Medulla oblongata (tissue), 1 donor: ENCODE data around the gene C3orf38.
"Not testable (repeated sequence)": the region's sequence is repeated elsewhere in the genome, so short reads cannot be mapped to it uniquely, and the experiment has no call there.

Experiments used
- DNase-seq: peaks from one replicate; pipeline ENCODE4 v3.0.0-alpha.2; 2015; ENCODE audit errors: extremely low spot score

C3orf38 gene

DNA sequence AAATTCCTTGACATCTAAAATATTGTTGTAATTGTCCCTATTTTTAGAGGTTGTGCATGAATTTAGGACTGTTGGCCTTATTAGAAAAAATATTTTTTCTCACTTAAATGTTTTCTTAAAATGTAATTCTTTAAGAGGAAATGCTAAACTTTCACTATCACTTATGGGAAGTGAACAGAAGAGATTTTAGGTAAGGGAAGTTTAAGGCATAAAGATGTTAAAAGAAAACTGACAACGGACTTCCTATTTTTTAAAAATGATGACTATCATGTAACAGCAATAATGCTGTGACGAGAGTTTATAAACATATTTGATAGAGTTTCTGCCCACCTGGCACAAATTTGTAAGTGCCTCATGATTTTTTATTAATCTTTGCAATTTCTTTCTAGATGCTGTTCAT lies 3.1 kb downstream of the C3orf38 start:
- no peak for DNase-seq

DNA sequence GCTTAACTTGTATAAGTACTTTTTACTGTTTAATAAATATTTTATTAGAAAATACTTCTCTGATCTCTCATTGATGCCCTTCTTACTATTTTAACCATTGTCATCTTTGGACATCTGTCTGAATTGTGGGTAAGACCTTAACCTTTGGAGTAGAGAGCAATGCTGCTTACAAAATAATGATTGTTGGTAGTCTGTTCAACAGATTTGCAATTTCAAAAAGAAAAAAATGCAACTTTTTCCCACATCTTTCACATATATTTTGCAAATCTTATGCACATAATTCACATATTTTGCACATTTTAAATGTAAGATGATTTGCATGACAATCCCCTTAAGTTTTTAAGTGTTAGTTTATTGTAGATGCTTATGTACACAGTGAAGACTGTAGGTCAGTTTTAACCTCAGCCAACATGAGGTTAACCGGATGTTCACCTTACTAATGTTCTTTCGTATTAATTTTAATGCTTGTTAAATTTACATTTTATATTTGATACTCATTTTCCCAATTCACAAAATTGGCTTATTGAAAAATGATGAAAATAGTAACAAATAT lies 16.7 kb downstream of the C3orf38 start:
- no peak for DNase-seq

DNA sequence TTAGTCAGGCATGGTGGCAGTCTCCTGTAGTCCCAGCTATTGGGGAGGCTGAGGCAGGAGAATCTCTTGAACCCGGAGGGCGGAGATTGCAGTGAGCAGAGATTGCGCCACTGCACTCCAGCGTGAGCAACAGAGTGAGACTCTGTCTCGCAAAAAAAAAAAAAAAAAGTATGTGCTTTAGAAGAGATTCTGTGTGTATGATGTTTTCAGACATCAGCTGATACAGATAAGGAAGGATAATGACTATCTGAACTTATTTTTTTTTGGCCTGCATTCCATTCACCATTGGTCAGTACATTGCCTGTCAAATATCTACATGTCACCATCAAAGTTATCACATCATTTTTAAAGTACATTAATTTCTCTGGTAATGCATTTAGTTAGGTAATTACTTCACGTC lies 17.4 kb downstream of the C3orf38 start:
- DNase-seq = no peak

DNA sequence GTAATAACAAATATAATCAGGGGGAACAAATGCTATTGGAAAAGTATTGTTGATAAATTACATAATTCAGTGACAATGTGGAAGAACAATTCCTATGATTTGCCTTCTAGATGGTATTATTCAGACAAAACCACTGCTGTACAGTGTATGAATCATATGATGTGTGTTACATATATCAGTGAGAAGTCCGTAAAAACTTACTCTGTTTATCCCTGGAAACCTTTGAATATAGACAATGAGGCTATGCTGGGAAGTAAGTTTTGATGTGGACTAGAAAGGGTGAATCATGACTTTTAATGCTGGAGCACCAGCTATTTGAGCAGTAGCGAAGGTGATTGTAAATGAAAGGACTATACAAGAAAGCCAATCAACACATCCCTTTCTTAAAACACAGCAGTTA lies 17.9 kb downstream of the C3orf38 start:
- no peak for DNase-seq

DNA sequence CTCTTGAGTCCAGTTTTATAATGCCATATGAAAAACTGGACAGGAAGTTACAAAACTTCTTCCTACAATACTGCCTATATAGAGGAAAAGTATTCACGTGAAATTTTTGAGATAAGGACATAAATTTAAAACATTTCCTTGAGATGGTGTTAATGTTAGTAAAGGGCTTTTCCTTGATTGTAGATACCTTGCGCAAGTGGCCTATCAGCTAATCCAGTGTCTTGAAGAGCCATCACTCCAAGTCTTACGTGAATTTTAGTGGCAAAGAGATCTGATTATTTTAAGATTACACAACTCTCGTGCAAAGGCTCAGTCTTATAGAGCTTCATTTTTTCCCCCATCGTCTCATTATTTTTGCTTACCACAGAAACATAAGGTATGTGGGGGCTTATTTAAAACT lies 18.4 kb downstream of the C3orf38 start:
- no peak for DNase-seq

DNA sequence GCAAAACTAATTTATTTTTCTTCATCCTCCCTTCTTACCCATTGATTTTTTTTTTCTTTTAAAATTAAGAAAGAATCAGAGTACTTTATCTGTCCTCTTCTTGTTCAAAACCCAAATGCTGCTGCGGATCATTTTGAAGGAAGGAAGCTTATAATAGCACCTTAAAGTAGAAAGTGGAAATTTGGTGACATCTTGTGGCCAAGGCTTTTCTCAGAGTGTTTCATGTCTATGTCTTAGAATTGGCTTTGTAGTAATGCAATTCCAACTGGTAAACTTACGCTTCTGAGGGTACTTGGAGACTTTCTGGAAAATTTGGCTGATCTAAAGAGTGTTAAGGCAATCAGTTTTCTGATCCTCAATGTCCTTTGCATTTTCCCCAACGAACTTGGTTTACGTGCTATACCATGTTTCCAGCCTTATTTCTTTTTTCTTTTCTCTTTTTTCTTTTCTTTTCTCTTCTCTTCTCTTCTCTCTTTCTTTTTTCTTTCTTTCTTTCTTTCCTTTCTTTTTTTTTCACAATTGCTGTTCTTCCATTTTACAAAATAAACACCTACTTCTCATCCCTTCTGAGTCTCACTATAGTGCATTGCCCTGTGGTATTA lies 30.7 kb downstream of the C3orf38 start:
- peak; percentile 49 for DNase-seq

DNA sequence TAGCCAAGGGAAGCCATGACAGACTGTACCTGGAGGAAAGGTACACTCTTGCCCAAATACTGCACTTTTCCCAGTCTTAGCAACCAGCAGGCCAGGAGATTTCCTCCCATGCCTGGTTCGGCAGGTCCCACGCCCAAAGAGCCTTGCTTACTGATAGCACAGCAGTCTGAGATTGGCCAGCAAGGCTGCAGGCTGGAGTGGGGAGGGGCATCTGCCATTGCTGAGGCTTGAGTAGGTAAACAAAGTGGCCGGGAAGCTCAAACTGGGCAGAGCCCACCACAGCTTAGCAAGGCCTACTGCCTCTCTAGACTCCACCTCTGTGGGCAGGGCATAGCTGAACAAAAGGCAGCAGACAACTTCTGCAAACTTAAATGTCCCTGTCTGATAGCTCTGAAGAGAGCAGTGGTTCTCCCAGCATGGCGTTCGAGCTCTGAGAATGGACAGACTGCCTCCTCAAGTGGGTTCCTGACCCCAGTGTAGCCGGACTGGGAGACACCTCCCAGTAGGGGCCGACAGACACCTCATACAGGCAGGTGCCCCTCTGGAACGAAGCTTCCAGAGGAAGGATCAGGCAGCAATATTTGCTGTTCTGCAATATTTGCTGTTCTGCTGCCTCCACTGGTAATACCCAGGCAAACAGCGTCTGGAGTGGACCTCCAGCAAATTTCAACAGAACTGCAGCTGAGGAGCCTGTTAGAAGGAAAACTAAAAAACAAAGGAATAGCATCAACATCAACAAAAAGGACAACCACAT lies 32.6 kb downstream of the C3orf38 start:
- DNase-seq = not testable (repeated sequence)

DNA sequence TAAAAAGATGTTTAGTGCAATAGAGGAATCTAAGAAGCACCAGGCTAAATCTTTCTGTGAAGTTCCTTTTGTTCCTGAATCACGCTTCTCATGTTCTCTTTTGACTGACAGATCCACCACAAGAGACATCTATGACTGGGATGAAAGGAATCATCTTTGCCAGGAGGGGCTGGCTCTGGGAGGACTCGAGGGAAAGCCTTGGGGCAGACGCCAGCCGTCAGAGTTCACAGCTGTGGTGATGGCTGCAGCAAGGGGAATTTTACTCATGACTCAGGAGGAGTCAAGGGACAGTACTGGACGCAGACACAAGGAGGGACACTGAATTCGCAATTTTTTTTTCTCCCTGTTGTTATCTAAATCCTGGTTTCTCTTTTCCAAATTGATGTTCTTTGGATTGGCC lies 38.7 kb downstream of the C3orf38 start:
- DNase-seq = peak; percentile 57

DNA sequence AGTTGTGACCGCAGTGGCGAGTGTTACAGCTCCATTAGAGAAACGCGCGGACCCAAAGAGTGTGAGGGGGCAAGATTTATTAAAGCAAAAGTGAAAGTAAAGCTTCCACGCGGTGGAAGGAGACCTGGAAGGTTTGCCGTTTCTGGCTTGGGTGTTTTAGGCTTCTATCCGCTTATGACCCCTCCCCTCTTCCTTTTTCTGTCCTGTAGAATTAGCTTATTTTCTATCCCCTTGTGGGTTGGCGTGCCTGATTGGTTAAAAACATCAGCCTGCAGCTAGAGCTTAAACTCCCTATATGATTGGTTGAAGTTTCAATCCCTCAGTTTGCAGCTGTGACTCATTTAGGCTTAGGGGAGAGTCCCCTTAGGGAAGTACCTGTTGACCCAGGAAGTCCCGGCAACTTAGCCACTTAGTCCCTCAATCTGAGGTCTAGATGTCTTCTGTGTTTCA lies 39.6 kb downstream of the C3orf38 start:
- no peak for DNase-seq

DNA sequence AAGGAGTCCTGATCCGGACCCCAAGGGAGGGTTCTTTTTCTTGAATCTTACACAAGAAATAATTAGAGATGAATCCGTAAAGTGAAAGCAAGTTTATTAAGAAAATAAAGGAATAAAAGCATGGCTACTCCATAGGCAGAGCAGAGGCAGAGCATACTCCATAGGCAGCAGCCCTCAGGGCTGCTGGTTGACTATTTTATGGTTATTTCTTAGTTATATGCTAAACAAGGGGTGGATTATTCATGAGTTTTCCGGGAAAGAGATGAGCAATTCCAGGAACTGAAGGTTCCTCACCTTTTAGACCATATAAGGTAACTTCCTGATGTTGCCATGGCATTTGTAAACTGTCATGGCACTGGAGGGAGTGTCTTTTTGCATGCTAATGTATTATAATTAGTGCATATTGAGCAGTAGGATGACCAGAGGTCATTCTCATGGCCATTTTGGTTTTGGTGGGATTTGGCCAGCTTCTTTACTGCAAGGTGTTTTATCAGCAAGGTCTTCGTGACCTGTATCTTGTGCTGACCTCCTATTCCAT lies 42.2 kb downstream of the C3orf38 start:
- DNase-seq = no peak

DNA sequence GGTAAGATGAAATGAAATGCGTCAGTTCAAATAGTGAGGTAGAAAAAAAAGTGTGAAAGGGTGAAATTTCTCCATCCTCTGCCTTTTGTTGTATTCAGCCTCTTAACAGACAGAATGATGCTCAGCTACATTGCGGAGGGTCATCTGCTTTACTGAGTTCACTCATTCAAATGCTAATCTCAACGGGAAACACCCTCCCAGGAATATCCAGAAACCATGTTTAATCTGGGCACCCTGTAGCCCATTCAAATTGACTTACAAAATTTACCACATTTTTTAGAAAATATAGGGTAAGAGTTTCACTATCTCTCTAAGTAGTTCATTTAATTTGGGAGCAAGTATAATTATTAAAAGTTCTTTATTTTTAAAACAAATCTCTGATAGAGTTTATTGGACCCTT lies 42.9 kb downstream of the C3orf38 start:
- no peak for DNase-seq

DNA sequence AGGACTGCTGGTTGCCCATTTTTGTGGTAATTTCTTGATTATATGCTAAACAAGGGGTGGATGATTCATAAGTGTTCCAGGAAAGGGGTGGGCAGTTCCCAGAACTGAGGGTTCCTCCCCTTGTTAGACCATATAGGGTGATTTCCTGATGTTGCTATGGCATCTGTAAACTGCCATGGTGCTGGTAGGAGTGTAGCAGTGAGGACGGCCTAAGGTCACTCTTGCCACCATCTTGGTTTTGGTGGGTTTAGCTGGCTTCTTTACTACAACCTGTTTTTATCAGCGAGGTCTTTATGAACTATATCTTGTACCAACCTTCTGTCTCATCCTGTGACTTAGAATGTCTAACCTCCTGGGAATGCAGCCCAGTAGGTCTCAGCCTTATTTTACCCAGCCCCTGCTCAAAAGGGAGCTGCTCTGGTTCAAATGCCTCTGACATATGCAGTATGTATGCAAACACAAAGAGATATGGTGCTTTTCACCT lies 46.2 kb downstream of the C3orf38 start:
- DNase-seq = no peak

DNA sequence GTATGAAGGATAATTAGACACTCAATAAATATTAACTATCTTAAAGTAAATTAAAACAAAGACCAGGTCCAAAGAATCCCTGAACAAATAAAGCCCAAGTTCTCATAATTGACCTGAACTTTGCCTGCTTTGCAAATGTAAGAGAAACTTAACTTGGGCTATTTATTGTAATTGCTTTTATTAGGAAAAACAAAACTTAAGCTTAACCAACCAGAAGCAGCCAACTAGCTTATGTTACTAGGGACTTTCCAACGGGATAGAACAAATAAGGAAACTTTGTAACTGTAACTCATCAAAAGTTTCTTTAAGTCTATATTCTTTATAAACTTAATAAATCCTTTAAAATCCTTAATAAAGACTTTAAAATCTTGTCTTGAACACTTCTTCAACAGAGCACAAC lies 48.4 kb downstream of the C3orf38 start:
- DNase-seq = no peak

DNA sequence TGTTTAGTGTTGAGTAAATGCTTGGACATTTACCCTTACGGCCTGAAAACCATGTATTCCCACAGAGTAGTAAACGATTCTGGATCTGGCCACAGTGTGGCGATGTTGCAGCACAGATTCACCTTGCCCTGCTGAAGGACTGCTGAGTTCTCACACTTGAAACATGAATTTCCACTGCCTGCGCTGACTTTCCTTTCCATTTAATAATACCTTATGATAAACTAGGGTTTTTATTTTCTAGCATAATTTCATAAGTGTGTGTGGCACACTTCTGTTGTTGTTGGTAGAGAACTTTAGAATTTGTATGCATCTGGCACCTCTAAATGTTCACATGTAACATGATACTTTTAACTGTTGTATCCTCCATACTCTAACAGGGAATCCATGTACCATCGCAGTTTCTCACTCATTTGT lies 53.9 kb downstream of the C3orf38 start:
- peak; percentile 88 for DNase-seq
